ENCODE measurements around the gene UNC5A. TPM values are rescaled to one million over a fixed set of nuclear protein-coding genes. Genes with fewer than 3 reads are reported as not detected.

UNC5A gene
- total RNA-seq, 1 experiment from 2014 or later, result 3.1 TPM

DNA sequence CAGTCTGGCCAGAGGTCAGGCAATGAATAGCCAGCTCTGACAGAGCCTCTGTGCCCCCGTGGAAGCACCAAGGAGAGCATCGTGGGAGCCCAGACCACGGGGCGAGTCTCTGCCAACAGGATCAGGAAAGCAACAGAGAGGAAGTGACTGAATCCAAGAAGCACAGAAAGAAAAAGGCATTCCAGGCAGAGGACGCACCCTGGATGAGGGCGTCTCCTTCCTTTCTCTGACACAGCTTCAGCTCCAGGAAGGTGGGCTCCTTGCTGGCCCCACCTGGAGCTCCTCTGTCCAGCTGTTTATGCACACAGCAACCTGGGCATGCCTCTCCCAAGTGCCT, 72.2 kb downstream of the UNC5A start:
- Histone ChIP-seq H3K9me2 (ENCODE audit: insufficient read depth) (no peaks in the 10 kb centered on the region), H4K20me1 (ENCODE audit: insufficient read depth) (no peaks in the 10 kb centered on the region), H3F3A (ENCODE audit: insufficient read depth, low read depth) (no peaks in the 10 kb centered on the region), H2AFZ (no peak overlapping the region), H3K36me3 (ENCODE audit: low read depth) (no peaks in the 10 kb centered on the region), H3K79me2 (ENCODE audit: low read depth) (no peaks in the 10 kb centered on the region), H3K27ac (no peak overlapping the region), H3K27me3 (ENCODE audit: insufficient read depth, low read depth) (no peaks in the 10 kb centered on the region), H3K9me3 (ENCODE audit: insufficient read depth, low read depth) (no peaks in the 10 kb centered on the region), H3K4me1 (replicated peaks; ENCODE audit: insufficient read depth) (no peaks in the 10 kb centered on the region), H3K4me3 (no peak overlapping the region), H3K4me2 (no peak overlapping the region)
- intact Hi-C loops (cut with micrococcal nuclease; ENCODE audit: unreplicated experiment), result no loop called here
- TF ChIP-seq EZH2 (IDR thresholded peaks at IDR 0.05; ENCODE audit: low read depth), result no peak
- TF ChIP-seq, protein P1, sequence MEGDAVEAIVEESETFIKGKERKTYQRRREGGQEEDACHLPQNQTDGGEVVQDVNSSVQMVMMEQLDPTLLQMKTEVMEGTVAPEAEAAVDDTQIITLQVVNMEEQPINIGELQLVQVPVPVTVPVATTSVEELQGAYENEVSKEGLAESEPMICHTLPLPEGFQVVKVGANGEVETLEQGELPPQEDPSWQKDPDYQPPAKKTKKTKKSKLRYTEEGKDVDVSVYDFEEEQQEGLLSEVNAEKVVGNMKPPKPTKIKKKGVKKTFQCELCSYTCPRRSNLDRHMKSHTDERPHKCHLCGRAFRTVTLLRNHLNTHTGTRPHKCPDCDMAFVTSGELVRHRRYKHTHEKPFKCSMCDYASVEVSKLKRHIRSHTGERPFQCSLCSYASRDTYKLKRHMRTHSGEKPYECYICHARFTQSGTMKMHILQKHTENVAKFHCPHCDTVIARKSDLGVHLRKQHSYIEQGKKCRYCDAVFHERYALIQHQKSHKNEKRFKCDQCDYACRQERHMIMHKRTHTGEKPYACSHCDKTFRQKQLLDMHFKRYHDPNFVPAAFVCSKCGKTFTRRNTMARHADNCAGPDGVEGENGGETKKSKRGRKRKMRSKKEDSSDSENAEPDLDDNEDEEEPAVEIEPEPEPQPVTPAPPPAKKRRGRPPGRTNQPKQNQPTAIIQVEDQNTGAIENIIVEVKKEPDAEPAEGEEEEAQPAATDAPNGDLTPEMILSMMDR (conservative IDR thresholded peaks at IDR 0.05), result no peak
- DNase-seq, result no peak
- BruUV-seq (replicated peaks), result no TSS peak
- ChIA-PET POLR2A (ENCODE audit: unreplicated experiment) (interaction anchor here (0.6 kb wide), 1 partner anchor 34 kb away, joined by 4 read pairs; no protein-coding TSS in a partner anchor), CTCF (no interaction called here)

DNA sequence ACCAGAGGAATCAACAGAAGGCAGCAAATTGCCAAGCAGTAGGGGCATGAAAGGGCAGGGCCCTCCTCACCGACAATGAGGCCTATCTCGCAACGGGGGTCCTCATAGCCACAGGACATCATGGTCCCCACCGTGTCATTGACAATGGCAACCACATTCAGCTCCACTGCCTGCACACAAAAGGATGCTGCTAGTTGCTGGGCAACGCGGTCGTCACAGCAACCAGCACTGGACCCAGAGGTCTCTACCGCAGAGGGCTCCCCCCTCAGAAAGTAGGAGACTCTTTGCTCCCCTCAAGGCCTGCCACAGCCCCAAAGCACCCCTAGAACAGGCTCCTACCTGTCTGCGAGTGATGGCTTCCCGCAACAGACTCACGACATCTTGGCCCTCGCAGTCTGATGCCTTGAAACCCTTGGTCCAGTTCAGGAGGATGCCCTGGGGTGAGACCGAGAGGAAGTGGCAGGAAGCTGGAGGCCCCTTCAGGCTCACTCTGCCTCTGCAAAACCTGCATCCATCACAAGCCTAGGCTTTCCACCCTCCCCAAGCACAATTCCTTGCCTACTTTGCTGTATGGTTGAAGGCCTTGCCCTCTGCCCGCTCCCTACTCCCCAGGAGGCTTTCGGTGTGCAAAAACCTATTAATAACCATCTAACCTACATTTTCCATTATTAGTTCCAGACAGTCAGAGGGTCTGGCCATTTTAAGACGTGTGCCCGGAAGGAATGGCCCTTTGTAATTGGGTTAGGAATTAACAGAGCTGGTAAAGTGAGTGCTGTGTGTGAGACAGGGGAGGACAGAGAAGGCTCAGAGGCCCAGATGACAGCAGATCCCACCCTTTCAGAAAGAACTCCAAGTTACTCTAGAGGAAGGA, 73.6 kb downstream of the UNC5A start:
- POLR2A ChIA-PET (ENCODE audit: unreplicated experiment), result no interaction called here
- Histone ChIP-seq H4K20me1 (ENCODE audit: insufficient read depth) (no peaks in the 10 kb centered on the region), H3K9me3 (ENCODE audit: insufficient read depth, low read depth) (no peaks in the 10 kb centered on the region), H3K4me2 (no peak overlapping the region), H3K4me1 (replicated peaks; ENCODE audit: insufficient read depth) (no peaks in the 10 kb centered on the region), H3F3A (ENCODE audit: insufficient read depth, low read depth) (no peaks in the 10 kb centered on the region), H3K9me2 (ENCODE audit: insufficient read depth) (no peaks in the 10 kb centered on the region), H3K4me3 (no peak overlapping the region), H3K27me3 (ENCODE audit: insufficient read depth, low read depth) (no peaks in the 10 kb centered on the region), H3K79me2 (ENCODE audit: low read depth) (no peaks in the 10 kb centered on the region), H3K36me3 (ENCODE audit: low read depth) (no peaks in the 10 kb centered on the region), H2AFZ (no peak overlapping the region), H3K27ac (no peak overlapping the region)
- BruUV-seq (replicated peaks), result no TSS peak
- CTCF ChIA-PET, result interaction anchor here (0.6 kb wide), 1 partner anchor 213 kb away, joined by 3 read pairs; no protein-coding TSS in a partner anchor
- TF ChIP-seq, protein P1 (conservative IDR thresholded peaks at IDR 0.05), result no peak
- no peak for TF ChIP-seq EZH2 (IDR thresholded peaks at IDR 0.05; ENCODE audit: low read depth)
- DNase-seq, result no peak
- intact Hi-C loops (cut with micrococcal nuclease; ENCODE audit: unreplicated experiment), result no loop called here

DNA sequence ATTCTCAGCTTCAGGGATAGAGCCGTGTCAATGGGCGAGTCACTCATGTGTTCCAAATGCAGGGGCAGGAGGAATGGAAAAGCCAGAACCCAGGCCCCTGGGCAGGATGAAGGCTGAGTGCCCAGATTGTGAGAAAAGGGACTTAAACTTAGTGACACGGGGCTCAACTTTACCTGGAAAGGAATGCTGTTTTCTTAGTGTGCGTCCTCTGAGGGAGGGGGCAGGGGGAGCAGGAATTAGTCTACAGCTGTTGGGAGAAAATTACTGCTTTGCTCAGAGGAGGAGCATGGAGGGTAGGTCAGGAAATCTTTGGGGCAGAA, 74.2 kb downstream of the UNC5A start:
- Histone ChIP-seq H3K9me2 (ENCODE audit: insufficient read depth) (no peaks in the 10 kb centered on the region), H3K27ac (no peak overlapping the region), H2AFZ (no peak overlapping the region), H3K36me3 (ENCODE audit: low read depth) (no peaks in the 10 kb centered on the region), H3K79me2 (ENCODE audit: low read depth) (no peaks in the 10 kb centered on the region), H3K4me1 (replicated peaks; ENCODE audit: insufficient read depth) (no peaks in the 10 kb centered on the region), H4K20me1 (ENCODE audit: insufficient read depth) (no peaks in the 10 kb centered on the region), H3K4me2 (no peak overlapping the region), H3K9me3 (ENCODE audit: insufficient read depth, low read depth) (no peaks in the 10 kb centered on the region), H3F3A (ENCODE audit: insufficient read depth, low read depth) (no peaks in the 10 kb centered on the region), H3K4me3 (no peak overlapping the region), H3K27me3 (ENCODE audit: insufficient read depth, low read depth) (no peaks in the 10 kb centered on the region)
- POLR2A ChIA-PET (ENCODE audit: unreplicated experiment), result no interaction called here
- BruUV-seq (replicated peaks), result no TSS peak
- CTCF ChIA-PET, result interaction anchor here (0.6 kb wide), 1 partner anchor 213 kb away, joined by 3 read pairs; no protein-coding TSS in a partner anchor
- intact Hi-C loops (cut with micrococcal nuclease; ENCODE audit: unreplicated experiment), result no loop called here
- DNase-seq, result no peak
- TF ChIP-seq EZH2 (IDR thresholded peaks at IDR 0.05; ENCODE audit: low read depth), result no peak

All from PC-9 (cell line).